Measurements from ENCODE around the gene ERFE. TPM values are rescaled to one million over a fixed set of nuclear protein-coding genes. Genes with fewer than 3 reads are reported as not detected.

Gene ERFE
- polyA plus RNA-seq, 1 donor, result 6.3 TPM

- no peak for DNase-seq
Measured at GRCh38 chr2:238139196-238140039, 19.4 kb upstream of the ERFE start.

- DNase-seq, result no peak
Measured at GRCh38 chr2:238140040-238140439, 18.7 kb upstream of the ERFE start.

GRCh38 chr2:238140721-238141540 is 17.8 kb upstream of the ERFE start:
- DNase-seq, result no peak

- no peak for DNase-seq
Measured at GRCh38 chr2:238141541-238142318, 17.0 kb upstream of the ERFE start.

- no peak for DNase-seq
Measured at GRCh38 chr2:238142382-238143205, 16.2 kb upstream of the ERFE start.

GRCh38 chr2:238143239-238143951 is 15.4 kb upstream of the ERFE start:
- DNase-seq, result peak; percentile 38

- no peak for DNase-seq
Measured at GRCh38 chr2:238144262-238144661, 14.5 kb upstream of the ERFE start.

- DNase-seq, result no peak
Measured at GRCh38 chr2:238145046-238145445, 13.7 kb upstream of the ERFE start.

GRCh38 chr2:238145851-238146250 is 12.9 kb upstream of the ERFE start:
- no peak for DNase-seq

GRCh38 chr2:238146884-238147544 is 11.8 kb upstream of the ERFE start:
- no peak for DNase-seq

GRCh38 chr2:238148981-238149380 is 9.8 kb upstream of the ERFE start:
- no peak for DNase-seq

GRCh38 chr2:238149841-238150572 is 8.8 kb upstream of the ERFE start:
- DNase-seq, result peak; percentile 62

- no peak for DNase-seq
Measured at GRCh38 chr2:238150686-238151085, 8.1 kb upstream of the ERFE start.

GRCh38 chr2:238151205-238151604 is 7.6 kb upstream of the ERFE start:
- DNase-seq, result no peak

- no peak for DNase-seq
Measured at GRCh38 chr2:238151628-238152235, 7.0 kb upstream of the ERFE start.

GRCh38 chr2:238152771-238153688 is 5.7 kb upstream of the ERFE start:
- DNase-seq, result no peak

- DNase-seq, result no peak
Measured at GRCh38 chr2:238154570-238154969, 4.2 kb upstream of the ERFE start.

GRCh38 chr2:238155051-238155760 is 3.6 kb upstream of the ERFE start:
- DNase-seq, result no peak

All from hindlimb muscle (tissue), 1 donor.